ENCODE data around the gene PGA3.
"Not testable (repeated sequence)": the region's sequence is repeated elsewhere in the genome, so short reads cannot be mapped to it uniquely, and the experiment has no call there.

- TF ChIP-seq ZNF560 (tag by site-specific recombination; IDR thresholded peaks at IDR 0.05; ENCODE audit: borderline replicate concordance); ZNF423 (tag by site-specific recombination; IDR thresholded peaks at IDR 0.05); ZNF571 (tag by site-specific recombination; IDR thresholded peaks at IDR 0.05); ZNF624 (tag by site-specific recombination; IDR thresholded peaks at IDR 0.05): not testable (repeated sequence)
- TF ChIP-seq, protein P1, sequence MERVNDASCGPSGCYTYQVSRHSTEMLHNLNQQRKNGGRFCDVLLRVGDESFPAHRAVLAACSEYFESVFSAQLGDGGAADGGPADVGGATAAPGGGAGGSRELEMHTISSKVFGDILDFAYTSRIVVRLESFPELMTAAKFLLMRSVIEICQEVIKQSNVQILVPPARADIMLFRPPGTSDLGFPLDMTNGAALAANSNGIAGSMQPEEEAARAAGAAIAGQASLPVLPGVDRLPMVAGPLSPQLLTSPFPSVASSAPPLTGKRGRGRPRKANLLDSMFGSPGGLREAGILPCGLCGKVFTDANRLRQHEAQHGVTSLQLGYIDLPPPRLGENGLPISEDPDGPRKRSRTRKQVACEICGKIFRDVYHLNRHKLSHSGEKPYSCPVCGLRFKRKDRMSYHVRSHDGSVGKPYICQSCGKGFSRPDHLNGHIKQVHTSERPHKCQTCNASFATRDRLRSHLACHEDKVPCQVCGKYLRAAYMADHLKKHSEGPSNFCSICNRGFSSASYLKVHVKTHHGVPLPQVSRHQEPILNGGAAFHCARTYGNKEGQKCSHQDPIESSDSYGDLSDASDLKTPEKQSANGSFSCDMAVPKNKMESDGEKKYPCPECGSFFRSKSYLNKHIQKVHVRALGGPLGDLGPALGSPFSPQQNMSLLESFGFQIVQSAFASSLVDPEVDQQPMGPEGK (tag by site-specific recombination; IDR thresholded peaks at IDR 0.05) = not testable (repeated sequence)
- TF ChIP-seq, protein P2, sequence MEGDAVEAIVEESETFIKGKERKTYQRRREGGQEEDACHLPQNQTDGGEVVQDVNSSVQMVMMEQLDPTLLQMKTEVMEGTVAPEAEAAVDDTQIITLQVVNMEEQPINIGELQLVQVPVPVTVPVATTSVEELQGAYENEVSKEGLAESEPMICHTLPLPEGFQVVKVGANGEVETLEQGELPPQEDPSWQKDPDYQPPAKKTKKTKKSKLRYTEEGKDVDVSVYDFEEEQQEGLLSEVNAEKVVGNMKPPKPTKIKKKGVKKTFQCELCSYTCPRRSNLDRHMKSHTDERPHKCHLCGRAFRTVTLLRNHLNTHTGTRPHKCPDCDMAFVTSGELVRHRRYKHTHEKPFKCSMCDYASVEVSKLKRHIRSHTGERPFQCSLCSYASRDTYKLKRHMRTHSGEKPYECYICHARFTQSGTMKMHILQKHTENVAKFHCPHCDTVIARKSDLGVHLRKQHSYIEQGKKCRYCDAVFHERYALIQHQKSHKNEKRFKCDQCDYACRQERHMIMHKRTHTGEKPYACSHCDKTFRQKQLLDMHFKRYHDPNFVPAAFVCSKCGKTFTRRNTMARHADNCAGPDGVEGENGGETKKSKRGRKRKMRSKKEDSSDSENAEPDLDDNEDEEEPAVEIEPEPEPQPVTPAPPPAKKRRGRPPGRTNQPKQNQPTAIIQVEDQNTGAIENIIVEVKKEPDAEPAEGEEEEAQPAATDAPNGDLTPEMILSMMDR (tag by site-specific recombination; IDR thresholded peaks at IDR 0.05) = not testable (repeated sequence)
- TF ChIP-seq, protein P3, sequence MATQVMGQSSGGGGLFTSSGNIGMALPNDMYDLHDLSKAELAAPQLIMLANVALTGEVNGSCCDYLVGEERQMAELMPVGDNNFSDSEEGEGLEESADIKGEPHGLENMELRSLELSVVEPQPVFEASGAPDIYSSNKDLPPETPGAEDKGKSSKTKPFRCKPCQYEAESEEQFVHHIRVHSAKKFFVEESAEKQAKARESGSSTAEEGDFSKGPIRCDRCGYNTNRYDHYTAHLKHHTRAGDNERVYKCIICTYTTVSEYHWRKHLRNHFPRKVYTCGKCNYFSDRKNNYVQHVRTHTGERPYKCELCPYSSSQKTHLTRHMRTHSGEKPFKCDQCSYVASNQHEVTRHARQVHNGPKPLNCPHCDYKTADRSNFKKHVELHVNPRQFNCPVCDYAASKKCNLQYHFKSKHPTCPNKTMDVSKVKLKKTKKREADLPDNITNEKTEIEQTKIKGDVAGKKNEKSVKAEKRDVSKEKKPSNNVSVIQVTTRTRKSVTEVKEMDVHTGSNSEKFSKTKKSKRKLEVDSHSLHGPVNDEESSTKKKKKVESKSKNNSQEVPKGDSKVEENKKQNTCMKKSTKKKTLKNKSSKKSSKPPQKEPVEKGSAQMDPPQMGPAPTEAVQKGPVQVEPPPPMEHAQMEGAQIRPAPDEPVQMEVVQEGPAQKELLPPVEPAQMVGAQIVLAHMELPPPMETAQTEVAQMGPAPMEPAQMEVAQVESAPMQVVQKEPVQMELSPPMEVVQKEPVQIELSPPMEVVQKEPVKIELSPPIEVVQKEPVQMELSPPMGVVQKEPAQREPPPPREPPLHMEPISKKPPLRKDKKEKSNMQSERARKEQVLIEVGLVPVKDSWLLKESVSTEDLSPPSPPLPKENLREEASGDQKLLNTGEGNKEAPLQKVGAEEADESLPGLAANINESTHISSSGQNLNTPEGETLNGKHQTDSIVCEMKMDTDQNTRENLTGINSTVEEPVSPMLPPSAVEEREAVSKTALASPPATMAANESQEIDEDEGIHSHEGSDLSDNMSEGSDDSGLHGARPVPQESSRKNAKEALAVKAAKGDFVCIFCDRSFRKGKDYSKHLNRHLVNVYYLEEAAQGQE (tag by site-specific recombination; IDR thresholded peaks at IDR 0.05) = not testable (repeated sequence)
Observed at GRCh38 chr11:61204502-61205059, 1.3 kb downstream of the PGA3 start.
